ENCODE data around the gene SLFN11. TPM values are rescaled to one million over a fixed set of nuclear protein-coding genes. Genes with fewer than 3 reads are reported as not detected.

Gene SLFN11
- total RNA-seq, 2 experiments from 2014 or later: not detected

DNA sequence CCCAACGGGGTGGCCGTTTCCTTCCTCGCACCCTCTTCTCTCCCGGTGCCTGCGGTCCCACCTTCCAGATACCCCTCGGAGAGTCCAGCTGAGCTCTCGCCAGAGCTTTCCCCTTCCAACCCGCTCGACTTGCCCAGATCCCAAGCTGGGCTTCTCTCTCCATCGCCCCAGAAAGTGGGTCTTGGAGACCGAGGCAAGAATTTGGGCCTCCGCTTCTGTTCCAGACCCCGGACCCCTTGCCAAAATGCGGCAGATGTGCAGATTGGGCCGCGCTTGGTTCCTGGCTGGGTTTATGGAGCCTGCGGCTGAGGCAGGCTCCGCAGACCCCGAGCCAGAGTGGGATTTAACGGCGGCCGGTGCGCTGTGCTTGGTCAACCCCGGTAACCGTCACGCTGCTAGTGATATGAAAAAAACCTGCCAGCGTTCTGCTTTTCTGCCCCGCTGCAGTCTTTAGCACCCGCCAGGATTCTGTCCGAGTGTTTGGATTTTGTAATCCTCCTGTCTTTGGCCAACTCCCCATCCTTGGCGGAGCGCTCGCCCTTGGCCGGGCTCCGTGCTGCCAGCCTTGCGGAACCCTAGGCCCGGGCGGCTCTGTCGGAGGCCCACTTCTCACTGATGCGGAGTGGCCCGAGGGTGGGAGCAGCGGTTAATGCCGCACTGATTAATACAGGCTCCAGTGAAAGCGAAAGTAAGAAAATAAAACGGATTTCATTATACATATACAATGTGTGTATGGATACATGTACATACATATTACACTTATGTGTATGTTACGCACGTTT is 754 bp upstream of the SLFN11 start:
- intact Hi-C loops (cut with micrococcal nuclease; ENCODE audit: unreplicated experiment): no loop called here
- DNase-seq (ENCODE audit: low spot score): no peak
- peak overlapping the region; percentile 79 for H3K4me2 ChIP-seq (ENCODE audit: low read length)
- H3K79me2 ChIP-seq (ENCODE audit: insufficient read depth, low read depth, low read length): no peaks in the 10 kb centered on the region
- H4K20me1 ChIP-seq (ENCODE audit: insufficient read depth, low read length): no peaks in the 10 kb centered on the region
- peak overlapping the region; percentile 46; the same call in 1 of the 2 replicates for H2AFZ ChIP-seq (ENCODE audit: low read length)
- ChIA-PET POLR2A (no interaction called here), CTCF (ENCODE audit: unreplicated experiment) (no interaction called here)
- peak overlapping the region; percentile 57 for H3K4me3 ChIP-seq (ENCODE audit: low read depth, low read length, poor library complexity, severe bottlenecking)
- no peaks in the 10 kb centered on the region for H3K9me2 ChIP-seq (ENCODE audit: insufficient read depth, low read length)
- peaks cover 7% of the 10 kb centered on the region; the same call in 1 of the 2 replicates for H3K9me3 ChIP-seq (ENCODE audit: low read length)
- H3K4me1 ChIP-seq (ENCODE audit: insufficient read depth, low read length, poor library complexity, severe bottlenecking): no peaks in the 10 kb centered on the region
- H3K36me3 ChIP-seq (ENCODE audit: insufficient read depth, low read length): no peaks in the 10 kb centered on the region
- H3K27ac ChIP-seq (ENCODE audit: low read depth, low read length, poor library complexity, severe bottlenecking): no peak overlapping the region
- BruUV-seq (replicated peaks): no TSS peak
- TF ChIP-seq EZH2phosphoT487 (IDR thresholded peaks at IDR 0.05; ENCODE audit: borderline replicate concordance, low read depth, low read length): 0 out of 2 replicates have a peak, but pooled peaks have one; percentile 59
- TF ChIP-seq, protein P1, sequence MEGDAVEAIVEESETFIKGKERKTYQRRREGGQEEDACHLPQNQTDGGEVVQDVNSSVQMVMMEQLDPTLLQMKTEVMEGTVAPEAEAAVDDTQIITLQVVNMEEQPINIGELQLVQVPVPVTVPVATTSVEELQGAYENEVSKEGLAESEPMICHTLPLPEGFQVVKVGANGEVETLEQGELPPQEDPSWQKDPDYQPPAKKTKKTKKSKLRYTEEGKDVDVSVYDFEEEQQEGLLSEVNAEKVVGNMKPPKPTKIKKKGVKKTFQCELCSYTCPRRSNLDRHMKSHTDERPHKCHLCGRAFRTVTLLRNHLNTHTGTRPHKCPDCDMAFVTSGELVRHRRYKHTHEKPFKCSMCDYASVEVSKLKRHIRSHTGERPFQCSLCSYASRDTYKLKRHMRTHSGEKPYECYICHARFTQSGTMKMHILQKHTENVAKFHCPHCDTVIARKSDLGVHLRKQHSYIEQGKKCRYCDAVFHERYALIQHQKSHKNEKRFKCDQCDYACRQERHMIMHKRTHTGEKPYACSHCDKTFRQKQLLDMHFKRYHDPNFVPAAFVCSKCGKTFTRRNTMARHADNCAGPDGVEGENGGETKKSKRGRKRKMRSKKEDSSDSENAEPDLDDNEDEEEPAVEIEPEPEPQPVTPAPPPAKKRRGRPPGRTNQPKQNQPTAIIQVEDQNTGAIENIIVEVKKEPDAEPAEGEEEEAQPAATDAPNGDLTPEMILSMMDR (conservative IDR thresholded peaks at IDR 0.05; ENCODE audit: low read length): no peak

DNA sequence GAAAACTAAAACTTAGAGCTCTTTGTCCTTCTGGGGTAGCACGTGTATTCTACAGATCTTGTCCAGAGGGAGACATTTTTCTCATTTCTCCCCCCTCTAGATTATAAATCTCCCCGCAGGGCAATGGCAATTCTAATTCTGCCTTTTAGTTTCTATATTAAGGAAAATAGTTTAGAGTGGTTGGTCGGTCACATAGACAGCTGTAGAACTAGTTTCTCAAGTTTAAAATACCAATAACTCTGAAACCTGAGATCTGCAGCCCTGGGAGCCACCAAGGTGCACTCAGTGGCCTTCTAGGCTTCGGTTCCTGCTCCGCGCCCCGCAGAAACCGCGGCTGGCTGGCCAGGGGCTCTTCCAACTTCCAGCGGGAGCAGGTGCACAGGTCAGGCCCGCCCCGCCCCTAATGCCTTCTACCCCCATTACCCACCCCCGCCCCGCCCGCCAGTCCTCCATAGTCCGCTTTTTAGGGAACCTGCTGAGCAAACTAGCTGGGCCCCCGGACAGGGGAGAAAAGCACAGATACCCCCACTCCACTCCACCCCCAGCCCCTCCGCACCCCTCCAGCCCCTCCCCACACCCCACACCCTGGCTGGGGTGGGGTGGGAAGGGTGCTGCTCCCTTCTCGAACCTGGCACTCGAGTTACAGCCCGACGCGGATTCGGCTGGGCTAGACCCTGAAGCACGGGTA is 431 bp downstream of the SLFN11 start:
- TF ChIP-seq, protein P1 (conservative IDR thresholded peaks at IDR 0.05; ENCODE audit: low read length): no peak
- TF ChIP-seq EZH2phosphoT487 (IDR thresholded peaks at IDR 0.05; ENCODE audit: borderline replicate concordance, low read depth, low read length): no peak
- POLR2A ChIA-PET: no interaction called here
- Histone ChIP-seq H4K20me1 (ENCODE audit: insufficient read depth, low read length) (no peaks in the 10 kb centered on the region), H3K4me1 (ENCODE audit: insufficient read depth, low read length, poor library complexity, severe bottlenecking) (peaks cover 6% of the 10 kb centered on the region), H3K79me2 (ENCODE audit: insufficient read depth, low read depth, low read length) (no peaks in the 10 kb centered on the region), H3K36me3 (ENCODE audit: insufficient read depth, low read length) (no peaks in the 10 kb centered on the region), H3K9me3 (ENCODE audit: low read length) (peaks cover 7% of the 10 kb centered on the region; the same call in 1 of the 2 replicates), H3K9me2 (ENCODE audit: insufficient read depth, low read length) (no peaks in the 10 kb centered on the region), H2AFZ (ENCODE audit: low read length) (no peak overlapping the region), H3K4me3 (ENCODE audit: low read depth, low read length, poor library complexity, severe bottlenecking) (no peak overlapping the region), H3K27ac (ENCODE audit: low read depth, low read length, poor library complexity, severe bottlenecking) (no peak overlapping the region), H3K4me2 (ENCODE audit: low read length) (no peak overlapping the region)
- DNase-seq (ENCODE audit: low spot score): no peak
- no TSS peak for BruUV-seq (replicated peaks)
- CTCF ChIA-PET (ENCODE audit: unreplicated experiment): no interaction called here
- intact Hi-C loops (cut with micrococcal nuclease; ENCODE audit: unreplicated experiment): no loop called here

DNA sequence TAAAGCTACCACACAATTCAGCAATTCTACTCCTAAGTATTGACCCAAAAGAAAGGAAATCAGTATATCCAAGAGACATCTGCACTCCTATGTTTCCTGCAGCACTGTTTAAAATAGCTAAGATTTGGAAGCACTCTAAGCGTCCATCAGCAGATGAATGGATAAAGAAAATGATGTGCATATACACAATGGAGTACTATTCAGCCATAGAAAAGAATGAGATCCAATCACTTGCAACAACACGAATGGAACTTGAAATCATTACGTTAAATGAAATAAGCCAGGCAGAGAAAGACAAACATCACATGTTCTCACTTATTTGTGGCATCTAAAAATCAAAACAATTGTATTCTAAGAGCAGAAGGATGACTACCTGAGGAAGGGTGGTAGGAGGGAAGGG is 1.5 kb downstream of the SLFN11 start:
- H3K4me2 ChIP-seq (ENCODE audit: low read length): no peak overlapping the region
- H3K4me3 ChIP-seq (ENCODE audit: low read depth, low read length, poor library complexity, severe bottlenecking): no peak overlapping the region
- no TSS peak for BruUV-seq (replicated peaks)
- ChIA-PET CTCF (ENCODE audit: unreplicated experiment) (no interaction called here), POLR2A (no interaction called here)
- H3K36me3 ChIP-seq (ENCODE audit: insufficient read depth, low read length): no peaks in the 10 kb centered on the region
- H2AFZ ChIP-seq (ENCODE audit: low read length): no peak overlapping the region
- no peaks in the 10 kb centered on the region for H4K20me1 ChIP-seq (ENCODE audit: insufficient read depth, low read length)
- no peaks in the 10 kb centered on the region for H3K9me2 ChIP-seq (ENCODE audit: insufficient read depth, low read length)
- peaks cover 13% of the 10 kb centered on the region for H3K4me1 ChIP-seq (ENCODE audit: insufficient read depth, low read length, poor library complexity, severe bottlenecking)
- no peak overlapping the region for H3K27ac ChIP-seq (ENCODE audit: low read depth, low read length, poor library complexity, severe bottlenecking)
- H3K79me2 ChIP-seq (ENCODE audit: insufficient read depth, low read depth, low read length): no peaks in the 10 kb centered on the region
- H3K9me3 ChIP-seq (ENCODE audit: low read length): peaks cover 7% of the 10 kb centered on the region; the same call in 1 of the 2 replicates
- intact Hi-C loops (cut with micrococcal nuclease; ENCODE audit: unreplicated experiment): no loop called here
- DNase-seq (ENCODE audit: low spot score): no peak
- TF ChIP-seq EZH2phosphoT487 (IDR thresholded peaks at IDR 0.05; ENCODE audit: borderline replicate concordance, low read depth, low read length): no peak
